CMK (cell line): ENCODE measurements around the gene PPP1R2.
"Not testable (repeated sequence)": the region's sequence is repeated elsewhere in the genome, so short reads cannot be mapped to it uniquely, and the experiment has no call there.

Experiments used
- DNase-seq: peaks from one replicate; pipeline ENCODE4 v3.0.0-alpha.2; 2010; ENCODE audit warnings: low read depth

Gene PPP1R2

GRCh38 chr3:195535293-195535692, 7.8 kb downstream of the PPP1R2 start:
- no peak for DNase-seq

- no peak for DNase-seq
Observed at GRCh38 chr3:195532834-195533233, 10.3 kb downstream of the PPP1R2 start.

GRCh38 chr3:195532345-195532744, 10.8 kb downstream of the PPP1R2 start:
- no peak for DNase-seq

- DNase-seq, result no peak
Observed at GRCh38 chr3:195531683-195532082, 11.4 kb downstream of the PPP1R2 start.

GRCh38 chr3:195526492-195526891, 16.6 kb downstream of the PPP1R2 start:
- DNase-seq, result no peak

GRCh38 chr3:195524171-195524896, 18.8 kb downstream of the PPP1R2 start:
- no peak for DNase-seq

GRCh38 chr3:195522254-195523023, 20.7 kb downstream of the PPP1R2 start:
- DNase-seq, result no peak

- DNase-seq, result no peak
Observed at GRCh38 chr3:195517030-195517429, 26.1 kb downstream of the PPP1R2 start.

- not testable (repeated sequence) for DNase-seq
Observed at GRCh38 chr3:195514610-195515235, 28.4 kb downstream of the PPP1R2 start.

GRCh38 chr3:195512798-195513345, 30.3 kb downstream of the PPP1R2 start:
- DNase-seq, result no peak

GRCh38 chr3:195511136-195511535, 32.0 kb downstream of the PPP1R2 start:
- DNase-seq, result no peak

- no peak for DNase-seq
Observed at GRCh38 chr3:195508185-195508584, 34.9 kb downstream of the PPP1R2 start.

- DNase-seq, result no peak
Observed at GRCh38 chr3:195475614-195476013, 67.5 kb downstream of the PPP1R2 start.

- DNase-seq, result not testable (repeated sequence)
Observed at GRCh38 chr3:195475116-195475515, 68.0 kb downstream of the PPP1R2 start.

GRCh38 chr3:195468841-195469240, 74.3 kb downstream of the PPP1R2 start:
- no peak for DNase-seq

- DNase-seq, result no peak
Observed at GRCh38 chr3:195468391-195468776, 74.7 kb downstream of the PPP1R2 start.

- no peak for DNase-seq
Observed at GRCh38 chr3:195467641-195468390, 75.3 kb downstream of the PPP1R2 start.

- no peak for DNase-seq
Observed at GRCh38 chr3:195466251-195466650, 76.9 kb downstream of the PPP1R2 start.
